Adrenal gland (tissue), 5 donors: ENCODE data around the gene EXOC3.

ENCODE experiments used
- POLR2A ChIP-seq, 2 donors: fragments of 450-650 bp; IDR thresholded peaks; one replicate each; pipeline ENCODE4 v1.6.1; 2017; ENCODE audit warnings: antibody characterized with exemption in 2 of 2, mild to moderate bottlenecking in 2 of 2, moderate library complexity in 1 of 2
- TF ChIP-seq, protein P1 (sequence below), 6 experiments: fragments of 450-650 bp in 4 of 6; fragments of 200-600 bp in 2 of 6; sonication (generic) in 1 of 6; IDR thresholded peaks; 1 replicate in 5 of 6; 2 replicates in 1 of 6; pipeline versions ENCODE4 v1.5.1 to v1.8.0; 2016 to 2021; ENCODE audit warnings: antibody characterized with exemption in 6 of 6, mild to moderate bottlenecking in 2 of 6, moderate library complexity in 1 of 6
- donor health status: DM: no; HTN: no; CAD: no.

DNA sequence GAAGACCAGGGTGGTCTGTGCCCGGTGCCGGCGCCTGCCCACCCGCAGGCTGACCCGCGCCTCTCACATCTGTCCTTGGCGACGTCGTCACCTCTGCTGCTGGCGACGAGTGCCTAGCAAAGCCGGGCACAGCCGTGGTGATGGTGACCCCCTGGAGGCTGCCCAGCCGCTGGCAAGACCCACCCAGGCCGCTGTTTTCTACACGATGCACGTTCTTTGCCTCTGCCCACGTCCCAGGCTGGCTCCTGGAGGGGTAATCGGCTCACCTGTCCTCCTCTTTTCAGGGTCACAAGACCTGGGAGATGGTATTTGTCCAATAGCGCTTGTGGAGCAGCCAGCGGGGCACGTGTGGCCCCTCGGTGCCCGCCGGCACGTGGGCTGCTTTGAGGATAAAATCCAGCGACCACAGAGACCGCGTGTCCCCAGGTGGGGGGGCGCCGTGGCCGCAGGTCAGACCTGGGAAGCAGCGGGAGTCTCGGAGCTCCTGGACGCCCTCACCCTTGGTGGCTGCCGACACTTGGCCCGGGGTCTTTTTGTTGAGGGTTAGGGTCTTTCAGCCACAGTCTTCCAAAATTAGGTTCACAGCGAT, 51.8 kb downstream of the EXOC3 start:
- TF ChIP-seq, protein P1, sequence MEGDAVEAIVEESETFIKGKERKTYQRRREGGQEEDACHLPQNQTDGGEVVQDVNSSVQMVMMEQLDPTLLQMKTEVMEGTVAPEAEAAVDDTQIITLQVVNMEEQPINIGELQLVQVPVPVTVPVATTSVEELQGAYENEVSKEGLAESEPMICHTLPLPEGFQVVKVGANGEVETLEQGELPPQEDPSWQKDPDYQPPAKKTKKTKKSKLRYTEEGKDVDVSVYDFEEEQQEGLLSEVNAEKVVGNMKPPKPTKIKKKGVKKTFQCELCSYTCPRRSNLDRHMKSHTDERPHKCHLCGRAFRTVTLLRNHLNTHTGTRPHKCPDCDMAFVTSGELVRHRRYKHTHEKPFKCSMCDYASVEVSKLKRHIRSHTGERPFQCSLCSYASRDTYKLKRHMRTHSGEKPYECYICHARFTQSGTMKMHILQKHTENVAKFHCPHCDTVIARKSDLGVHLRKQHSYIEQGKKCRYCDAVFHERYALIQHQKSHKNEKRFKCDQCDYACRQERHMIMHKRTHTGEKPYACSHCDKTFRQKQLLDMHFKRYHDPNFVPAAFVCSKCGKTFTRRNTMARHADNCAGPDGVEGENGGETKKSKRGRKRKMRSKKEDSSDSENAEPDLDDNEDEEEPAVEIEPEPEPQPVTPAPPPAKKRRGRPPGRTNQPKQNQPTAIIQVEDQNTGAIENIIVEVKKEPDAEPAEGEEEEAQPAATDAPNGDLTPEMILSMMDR (IDR thresholded peaks at IDR 0.05): no peak
- TF ChIP-seq POLR2A (IDR thresholded peaks at IDR 0.05): no peak
